Measurements from ENCODE around the gene KRT33A.

DNA sequence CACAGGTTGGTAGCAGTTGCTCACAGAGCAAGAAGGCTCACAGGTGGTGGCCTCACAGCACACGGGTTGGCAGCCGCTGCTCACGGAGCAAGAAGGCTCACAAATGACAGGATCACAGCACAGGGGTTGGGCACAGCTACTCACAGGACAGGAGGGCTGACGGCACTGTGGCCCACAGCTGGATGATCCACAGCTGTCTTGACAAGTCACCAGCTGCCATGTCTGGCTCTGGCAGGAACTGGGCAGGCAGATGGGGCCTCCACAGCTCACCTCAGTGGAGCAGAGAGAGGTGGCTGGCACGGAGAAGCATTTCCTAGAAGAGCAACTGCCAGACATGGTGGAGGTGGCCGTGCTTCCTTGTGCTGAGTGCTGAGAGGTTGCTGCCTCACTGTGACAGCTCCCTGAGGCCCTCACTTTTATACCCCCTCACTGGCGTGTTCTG lies 41.7 kb downstream of the KRT33A start, which contains the start of gene KRTAP16-1:
- TF ChIP-seq ZNF274 (IDR thresholded peaks at IDR 0.05; ENCODE audit: low read depth, low read length) (no peak), YY1 (IDR thresholded peaks at IDR 0.05; ENCODE audit: insufficient read depth, insufficient read length) (no peak), SUZ12 (IDR thresholded peaks at IDR 0.05; ENCODE audit: extremely low read depth, insufficient read depth, insufficient read length) (no peak)

Data from NT2/D1 (cell line).